SK-N-SH (cell line): ENCODE measurements around the gene RC3H2. TPM values are rescaled to one million over a fixed set of nuclear protein-coding genes. Genes with fewer than 3 reads are reported as not detected.

ENCODE experiments used
- CTCF ChIA-PET: fragments of 300-600, 350-600 bp; formaldehyde crosslinking; extraction: SDS; loops from one replicate; lab custom pipeline; 2021; lab: Yijun Ruan, JAX
- POLR2A ChIA-PET: fragments of 350-600 bp; sonication (Branson Sonifier 250); formaldehyde crosslinking; extraction: SDS; loops from one replicate; lab custom pipeline; 2020; ENCODE audit warnings: antibody characterized with exemption, inconsistent platforms; lab: Yijun Ruan, JAX
- DNase-seq: peaks from one replicate; pipeline ENCODE4 v3.0.0; 2012
- H2AFZ ChIP-seq: fragments of 200-600 bp; sonication (generic); 2 replicates; pipeline ENCODE4 v1.8.1; 2016; ENCODE audit warnings: antibody characterized with exemption, mild to moderate bottlenecking, low read depth
- H3F3A ChIP-seq: fragments of 200-600 bp; sonication (generic); replicated peaks from 2 replicates; pipeline ENCODE3; 2016; ENCODE audit warnings: antibody characterized with exemption, mild to moderate bottlenecking; ENCODE audit not compliant: insufficient read depth
- H3K27ac ChIP-seq, 2 experiments: fragments of 200-500 bp in 1 of 2; fragments of 200-600 bp in 1 of 2; sonication (Bioruptor generic) in 1 of 2; sonication (generic), shearing (Covaris generic) in 1 of 2; 2 replicates each; pipeline versions ENCODE4 v1.5.1 to v1.6.1; 2014 to 2016; ENCODE audit warnings: low read depth in 2 of 2, inconsistent platforms in 1 of 2, low read length in 1 of 2, mild to moderate bottlenecking in 1 of 2, mixed read lengths in 1 of 2
- H3K27me3 ChIP-seq: fragments of 200-600 bp; sonication (generic), shearing (Covaris generic); 2 replicates; pipeline ENCODE4 v1.6.1; 2016; ENCODE audit warnings: mixed run types; ENCODE audit not compliant: insufficient read depth
- H3K36me3 ChIP-seq, 2 experiments: fragments of 200-500 bp in 1 of 2; fragments of 200-600 bp in 1 of 2; sonication (Bioruptor generic) in 1 of 2; sonication (generic) in 1 of 2; replicated peaks in 1 of 2; 2 replicates each; pipeline versions ENCODE3 to v1.5.1; 2014 to 2016; ENCODE audit warnings: low read length in 1 of 2, mild to moderate bottlenecking in 1 of 2; ENCODE audit not compliant: insufficient read depth in 2 of 2, control insufficient read depth in 1 of 2
- H3K4me1 ChIP-seq, 2 experiments: fragments of 200-500 bp in 1 of 2; fragments of 200-600 bp in 1 of 2; sonication (Bioruptor generic) in 1 of 2; sonication (generic), shearing (Covaris generic) in 1 of 2; 2 replicates each; pipeline versions ENCODE4 v1.5.1 to v1.6.1; 2014 to 2016; ENCODE audit warnings: low read depth in 1 of 2, low read length in 1 of 2, mixed run types in 1 of 2; ENCODE audit not compliant: insufficient read depth in 2 of 2, control insufficient read depth in 1 of 2
- H3K4me2 ChIP-seq: fragments of 200-600 bp; sonication (generic), shearing (Covaris generic); 2 replicates; pipeline ENCODE4 v1.6.1; 2017; ENCODE audit warnings: mixed run types
- H3K4me3 ChIP-seq, 2 experiments: fragments of 200-500 bp in 1 of 2; fragments of 200-600 bp in 1 of 2; sonication (Bioruptor generic) in 1 of 2; sonication (generic), shearing (Covaris generic) in 1 of 2; 2 replicates each; pipeline versions ENCODE4 v1.5.1 to v1.8.1; 2014 to 2016; ENCODE audit warnings: low read depth in 2 of 2, inconsistent platforms in 1 of 2, low read length in 1 of 2, mild to moderate bottlenecking in 1 of 2, mixed read lengths in 1 of 2, moderate library complexity in 1 of 2
- H3K79me2 ChIP-seq: fragments of 200-600 bp; sonication (generic); 2 replicates; pipeline ENCODE4 v1.8.1; 2017; ENCODE audit warnings: mild to moderate bottlenecking; ENCODE audit not compliant: insufficient read depth
- H3K9ac ChIP-seq: fragments of 200-600 bp; sonication (generic); 2 replicates; pipeline ENCODE4 v1.6.1; 2017; ENCODE audit warnings: mixed run types
- H3K9me2 ChIP-seq: fragments of 200-600 bp; sonication (generic); 2 replicates; pipeline ENCODE4 v1.6.1; 2017; ENCODE audit warnings: mixed run types
- H3K9me3 ChIP-seq: fragments of 200-600 bp; sonication (generic); 2 replicates; pipeline ENCODE4 v1.6.1; 2017; ENCODE audit warnings: mixed run types, mild to moderate bottlenecking, moderate library complexity
- H4K20me1 ChIP-seq: fragments of 200-600 bp; sonication (generic); 2 replicates; pipeline ENCODE4 v1.6.1; 2017; ENCODE audit warnings: mild to moderate bottlenecking, mixed run types; ENCODE audit not compliant: insufficient read depth
- EP300 ChIP-seq, 2 experiments: IDR thresholded peaks; 2 replicates each; pipeline versions ENCODE4 v1.4.0 to v1.6.1; 2012; ENCODE audit warnings: borderline replicate concordance in 1 of 2, low read depth in 1 of 2, low read length in 1 of 2
- FOSL2 ChIP-seq: IDR thresholded peaks from 2 replicates; pipeline ENCODE4 v1.4.0; 2012; ENCODE audit warnings: low read depth, mild to moderate bottlenecking, moderate library complexity, borderline replicate concordance
- PBX3 ChIP-seq: IDR thresholded peaks from 2 replicates; pipeline ENCODE4; 2012
- RAD21 ChIP-seq: IDR thresholded peaks from 2 replicates; pipeline ENCODE4 v1.6.1; 2012; ENCODE audit warnings: mild to moderate bottlenecking, low read length
- SMC3 ChIP-seq: IDR thresholded peaks from 2 replicates; pipeline ENCODE4 v1.6.1; 2012; ENCODE audit warnings: low read depth, low read length, improper control_type of control experiment
- TCF12 ChIP-seq: IDR thresholded peaks from 2 replicates; pipeline ENCODE4 v1.4.0; 2012
- USF2 ChIP-seq: fragments of 150-350 bp; IDR thresholded peaks from 2 replicates; pipeline ENCODE4 v1.6.1; 2017; ENCODE audit warnings: antibody characterized with exemption, low read length, low read depth, borderline replicate concordance
- ZBTB33 ChIP-seq: IDR thresholded peaks from 2 replicates; pipeline ENCODE4 v1.4.0; 2012; ENCODE audit warnings: low read depth, borderline replicate concordance
- WGBS: methylation state at CpG from one replicate; pipeline ENCODE4 v1.1.6; 2017; ENCODE audit warnings: low lambda C conversion rate; 5-methylcytosine and 5-hydroxymethylcytosine counted together
- polyA plus RNA-seq, 3 experiments: library from polyadenylated mRNA; depleted of rRNA; stranded (reverse); fragments of >200 nt; gene quantifications; 2 replicates each; pipeline ENCODE4 v1.2.3, GENCODE V29; 2012

RC3H2 gene
- polyA plus RNA-seq, 1 of the 3 experiments (the other 2 are of a cell fraction): 12.4 TPM

- Histone ChIP-seq H3K4me2 (no peak overlapping the region), H3K9me3 (no peaks in the 10 kb centered on the region), H3K4me1 (no peaks in the 10 kb centered on the region), H2AFZ (no peak overlapping the region), H3F3A (peaks cover 3% of the 10 kb centered on the region), H3K9me2 (no peaks in the 10 kb centered on the region), H4K20me1 (no peaks in the 10 kb centered on the region), H3K36me3 (peaks cover 37 to 55% of the 10 kb centered on the region in 2 experiments), H3K4me3 (no peak overlapping the region), H3K27me3 (no peaks in the 10 kb centered on the region), H3K27ac (no peak overlapping the region), H3K79me2 (0 out of 2 replicates have a peak, but pooled peaks cover 2% of the 10 kb centered on the region), H3K9ac (no peak overlapping the region)
- DNase-seq: no peak
- ChIA-PET POLR2A (no interaction called here), CTCF (interaction anchor here (0.9 kb wide), 1 partner anchor 31 kb away, joined by 4 read pairs; no protein-coding TSS in a partner anchor)
- 85% methylated on average over 5 of the region's 5 CpGs for WGBS
- TF ChIP-seq TCF12: no peak
- no peak for TF ChIP-seq FOSL2
- TF ChIP-seq ZBTB33: no peak
- no peak for TF ChIP-seq EP300 (IDR thresholded peaks at IDR 0.05; ENCODE audit: borderline replicate concordance in 1 of 2, low read depth in 1 of 2, low read length in 1 of 2)
- no peak for TF ChIP-seq PBX3
- no peak for TF ChIP-seq USF2
- TF ChIP-seq RAD21: no peak
Measured at GRCh38 chr9:122866079-122866478, 39.1 kb downstream of the RC3H2 start.

GRCh38 chr9:122865300-122865699, 39.9 kb downstream of the RC3H2 start:
- Histone ChIP-seq H4K20me1 (no peaks in the 10 kb centered on the region), H3K36me3 (peaks cover 33 to 56% of the 10 kb centered on the region in 2 experiments), H2AFZ (no peak overlapping the region), H3K4me3 (no peak overlapping the region), H3K79me2 (0 out of 2 replicates have a peak, but pooled peaks cover 2% of the 10 kb centered on the region), H3F3A (no peaks in the 10 kb centered on the region), H3K9me2 (no peaks in the 10 kb centered on the region), H3K4me1 (no peaks in the 10 kb centered on the region), H3K4me2 (no peak overlapping the region), H3K9ac (no peak overlapping the region)
- POLR2A ChIA-PET: no interaction called here
- CTCF ChIA-PET: interaction anchor here (0.9 kb wide), 1 partner anchor 30 kb away, joined by 4 read pairs; no protein-coding TSS in a partner anchor
- WGBS: 91% methylated on average over 7 of the region's 7 CpGs
- TF ChIP-seq SMC3: no peak
- TF ChIP-seq, all 33 proteins: peak for 0
- H3K27me3 ChIP-seq: no peaks in the 10 kb centered on the region
- H3K9me3 ChIP-seq: no peaks in the 10 kb centered on the region
- H3K27ac ChIP-seq: no peak overlapping the region
- DNase-seq: no peak
